ENCODE data around the gene OR8K3. TPM values are rescaled to one million over a fixed set of nuclear protein-coding genes. Genes with fewer than 3 reads are reported as not detected.

Gene OR8K3
- total RNA-seq: not detected in 2 replicates

DNA sequence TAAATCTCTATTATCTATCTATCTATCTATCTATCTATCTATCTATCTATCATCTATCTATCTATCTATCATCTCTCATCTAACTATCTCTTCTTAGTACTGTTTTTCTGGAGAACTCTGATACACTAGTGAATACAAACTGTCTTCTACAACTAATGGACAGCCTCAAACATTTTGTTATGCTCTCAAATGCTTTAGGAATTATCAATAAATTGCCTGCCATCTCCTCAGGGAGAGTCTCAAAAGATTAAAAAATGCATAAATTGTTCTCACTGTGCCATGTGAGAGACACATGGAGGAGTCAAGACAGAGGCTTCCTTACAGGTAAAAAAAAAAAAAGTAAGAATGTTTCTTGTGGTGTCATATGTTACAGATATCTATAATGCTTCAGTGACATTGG, at the start of gene OR8K3:
Gene OR8K3 (plus strand): TSS at position 301 of the 400 bp plus-strand sequence. CDS start 3,163 bp downstream, outside the sequence.
- H2AFZ ChIP-seq (ENCODE audit: low read length): no peak within 1 kb of the TSS
- H3K36me3 ChIP-seq (ENCODE audit: insufficient read depth, low read length): no peaks in the 10 kb centered on the region
- no peaks in the 10 kb centered on the region for H4K20me1 ChIP-seq (ENCODE audit: insufficient read depth, low read length)
- no peak for TF ChIP-seq CTCF (IDR thresholded peaks at IDR 0.05; ENCODE audit: extremely low read depth, low read depth, low read length)
- DNase-seq (ENCODE audit: insufficient read length, low spot score, missing footprints): no peak
- no peaks in the 10 kb centered on the region for H3K27me3 ChIP-seq (ENCODE audit: insufficient read depth, low read length)
- no peak within 1 kb of the TSS for H3K4me3 ChIP-seq (ENCODE audit: insufficient read depth, low read length)
- H3K27ac ChIP-seq (ENCODE audit: low read depth, low read length): no peak within 1 kb of the TSS
- no peaks in the 10 kb centered on the region for H3K9me3 ChIP-seq (ENCODE audit: low read depth, low read length)
- no peaks in the 10 kb centered on the region for H3K4me1 ChIP-seq (ENCODE audit: insufficient read depth, low read length)
- H3K4me2 ChIP-seq (ENCODE audit: insufficient read depth, low read length): no peak within 1 kb of the TSS
- no peaks in the 10 kb centered on the region for H3K79me2 ChIP-seq (ENCODE audit: insufficient read depth, low read length)

- Histone ChIP-seq H3K27me3 (ENCODE audit: insufficient read depth, low read length) (no peaks in the 10 kb centered on the region), H3K79me2 (ENCODE audit: insufficient read depth, low read length) (no peaks in the 10 kb centered on the region), H4K20me1 (ENCODE audit: insufficient read depth, low read length) (no peaks in the 10 kb centered on the region), H3K36me3 (ENCODE audit: insufficient read depth, low read length) (no peaks in the 10 kb centered on the region), H3K4me1 (ENCODE audit: insufficient read depth, low read length) (no peaks in the 10 kb centered on the region), H3K9me3 (ENCODE audit: low read depth, low read length) (no peaks in the 10 kb centered on the region), H3K27ac (ENCODE audit: low read depth, low read length) (no peak overlapping the region), H3K4me2 (ENCODE audit: insufficient read depth, low read length) (no peak overlapping the region), H2AFZ (ENCODE audit: low read length) (no peak overlapping the region), H3K4me3 (ENCODE audit: insufficient read depth, low read length) (no peak overlapping the region)
- TF ChIP-seq CTCF (IDR thresholded peaks at IDR 0.05; ENCODE audit: extremely low read depth, low read depth, low read length): no peak
- DNase-seq (ENCODE audit: insufficient read length, low spot score, missing footprints): no peak
These were observed 43.9 kb upstream of the OR8K3 start for GRCh38 chr11:56271092-56271491.

DNA sequence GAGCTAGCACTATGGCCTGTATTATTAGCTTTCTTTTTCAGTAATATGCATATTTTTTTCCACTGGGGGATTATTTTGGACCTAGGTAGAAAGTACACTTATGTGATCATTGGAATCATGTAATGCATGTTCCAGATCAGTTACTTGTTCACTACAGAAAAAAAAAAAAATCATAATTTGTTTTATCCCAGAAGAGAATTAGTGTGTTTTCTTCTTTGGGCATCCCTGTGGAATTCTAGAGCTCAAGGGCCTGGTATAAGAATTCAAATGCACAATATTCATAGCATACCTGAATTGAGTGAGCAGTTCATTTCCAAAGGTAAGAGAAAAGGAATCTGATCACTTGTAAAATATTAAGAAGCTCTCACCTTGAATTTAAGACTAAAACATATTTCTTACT, 41.1 kb upstream of the OR8K3 start, which contains the start of gene OR5T1:
Gene OR5T1 (plus strand): TSS at position 301 of the 400 bp plus-strand sequence. CDS start 1,485 bp downstream, outside the sequence.
- Histone ChIP-seq H3K27ac (ENCODE audit: low read depth, low read length) (no peak within 1 kb of the TSS), H3K79me2 (ENCODE audit: insufficient read depth, low read length) (no peaks in the 10 kb centered on the region), H2AFZ (ENCODE audit: low read length) (no peak within 1 kb of the TSS), H4K20me1 (ENCODE audit: insufficient read depth, low read length) (no peaks in the 10 kb centered on the region), H3K4me3 (ENCODE audit: insufficient read depth, low read length) (no peak within 1 kb of the TSS), H3K27me3 (ENCODE audit: insufficient read depth, low read length) (no peaks in the 10 kb centered on the region), H3K9me3 (ENCODE audit: low read depth, low read length) (no peaks in the 10 kb centered on the region), H3K4me2 (ENCODE audit: insufficient read depth, low read length) (no peak within 1 kb of the TSS), H3K36me3 (ENCODE audit: insufficient read depth, low read length) (no peaks in the 10 kb centered on the region), H3K4me1 (ENCODE audit: insufficient read depth, low read length) (no peaks in the 10 kb centered on the region)
- TF ChIP-seq CTCF (IDR thresholded peaks at IDR 0.05; ENCODE audit: extremely low read depth, low read depth, low read length): no peak
- no peak for DNase-seq (ENCODE audit: insufficient read length, low spot score, missing footprints)

DNA sequence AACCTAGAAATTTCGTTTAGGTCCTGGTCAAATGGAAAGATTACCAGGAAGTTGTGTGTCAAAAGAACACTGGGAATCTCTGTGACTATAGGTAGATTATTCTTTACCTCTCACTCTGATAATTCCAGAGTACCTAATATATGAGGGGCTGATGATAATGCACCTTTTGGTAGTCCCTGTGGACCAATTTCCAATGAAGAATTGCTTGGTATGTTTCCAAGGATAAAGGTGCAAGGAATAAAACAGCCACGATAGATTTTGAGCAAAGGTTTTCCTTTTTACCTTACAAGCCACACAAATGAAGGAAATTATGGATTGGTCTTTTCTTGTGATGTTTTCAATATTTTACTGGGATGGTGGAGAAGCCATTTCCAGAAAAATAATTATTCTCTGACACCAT, 22.8 kb upstream of the OR8K3 start, which contains the start of gene OR8H1:
Gene OR8H1 (minus strand): TSS at position 101 of the 400 bp plus-strand sequence. CDS start 1,192 bp downstream, outside the sequence.
- H3K79me2 ChIP-seq (ENCODE audit: insufficient read depth, low read length): no peaks in the 10 kb centered on the region
- no peak within 1 kb of the TSS for H3K27ac ChIP-seq (ENCODE audit: low read depth, low read length)
- no peak for TF ChIP-seq CTCF (IDR thresholded peaks at IDR 0.05; ENCODE audit: extremely low read depth, low read depth, low read length)
- H3K36me3 ChIP-seq (ENCODE audit: insufficient read depth, low read length): no peaks in the 10 kb centered on the region
- H2AFZ ChIP-seq (ENCODE audit: low read length): no peak within 1 kb of the TSS
- H4K20me1 ChIP-seq (ENCODE audit: insufficient read depth, low read length): no peaks in the 10 kb centered on the region
- H3K27me3 ChIP-seq (ENCODE audit: insufficient read depth, low read length): no peaks in the 10 kb centered on the region
- no peaks in the 10 kb centered on the region for H3K9me3 ChIP-seq (ENCODE audit: low read depth, low read length)
- DNase-seq (ENCODE audit: insufficient read length, low spot score, missing footprints): no peak
- H3K4me1 ChIP-seq (ENCODE audit: insufficient read depth, low read length): no peaks in the 10 kb centered on the region
- H3K4me2 ChIP-seq (ENCODE audit: insufficient read depth, low read length): no peak within 1 kb of the TSS
- no peak within 1 kb of the TSS for H3K4me3 ChIP-seq (ENCODE audit: insufficient read depth, low read length)

Data from osteoblast (primary cell).